Tibial artery (tissue), 4 donors: ENCODE results near the gene PTPRN2.

Experiments used
- DNase-seq, 2 donors: peaks; one replicate each; pipeline ENCODE4 v3.0.0-alpha.2; 2019
- H3K27ac ChIP-seq, 2 donors: fragments of 200-600 bp; sonication (generic) in 1 of 2; 1 replicate in 1 of 2; 2 replicates in 1 of 2; pipeline ENCODE4 v1.5.1; 2018 to 2019; ENCODE audit warnings: mild to moderate bottlenecking in 1 of 2
- H3K27me3 ChIP-seq, 2 donors: fragments of 200-600 bp; sonication (generic) in 1 of 2; one replicate each; pipeline versions ENCODE4 v1.5.1 to v1.6.0; 2016 to 2019
- H3K36me3 ChIP-seq, 3 donors: fragments of 200-600 bp; sonication (generic) in 2 of 3; one replicate each; pipeline ENCODE4 v1.5.1; 2016 to 2019; ENCODE audit warnings: mild to moderate bottlenecking in 2 of 3
- H3K4me1 ChIP-seq, 4 donors: fragments of 200-600 bp; sonication (generic) in 2 of 4; 1 replicate in 3 of 4; 2 replicates in 1 of 4; pipeline ENCODE4 v1.5.1; 2016 to 2019
- H3K4me3 ChIP-seq, 2 donors: fragments of 200-600 bp; sonication (generic) in 1 of 2; 1 replicate in 1 of 2; 2 replicates in 1 of 2; pipeline ENCODE4 v1.5.1; 2018 to 2019; ENCODE audit warnings: mild to moderate bottlenecking in 2 of 2
- H3K9me3 ChIP-seq, 3 donors: fragments of 200-600 bp; sonication (generic) in 1 of 3; one replicate each; pipeline ENCODE4 v1.5.1; 2016 to 2019
- CTCF ChIP-seq, 2 experiments: fragments of 200-600 bp in 1 of 2; fragments of 450-650 bp in 1 of 2; IDR thresholded peaks; one replicate each; pipeline ENCODE4 v1.5.1; 2017 to 2019; ENCODE audit warnings: antibody characterized with exemption in 2 of 2, mild to moderate bottlenecking in 1 of 2, moderate library complexity in 1 of 2
- intact Hi-C: fragments of 100-400 bp; cut with DNase I; formaldehyde crosslinking; loops from one replicate; pipeline ENCODE4 v1.15.0; 2023; ENCODE audit warnings: low total_unique reads

The PTPRN2 gene

DNA sequence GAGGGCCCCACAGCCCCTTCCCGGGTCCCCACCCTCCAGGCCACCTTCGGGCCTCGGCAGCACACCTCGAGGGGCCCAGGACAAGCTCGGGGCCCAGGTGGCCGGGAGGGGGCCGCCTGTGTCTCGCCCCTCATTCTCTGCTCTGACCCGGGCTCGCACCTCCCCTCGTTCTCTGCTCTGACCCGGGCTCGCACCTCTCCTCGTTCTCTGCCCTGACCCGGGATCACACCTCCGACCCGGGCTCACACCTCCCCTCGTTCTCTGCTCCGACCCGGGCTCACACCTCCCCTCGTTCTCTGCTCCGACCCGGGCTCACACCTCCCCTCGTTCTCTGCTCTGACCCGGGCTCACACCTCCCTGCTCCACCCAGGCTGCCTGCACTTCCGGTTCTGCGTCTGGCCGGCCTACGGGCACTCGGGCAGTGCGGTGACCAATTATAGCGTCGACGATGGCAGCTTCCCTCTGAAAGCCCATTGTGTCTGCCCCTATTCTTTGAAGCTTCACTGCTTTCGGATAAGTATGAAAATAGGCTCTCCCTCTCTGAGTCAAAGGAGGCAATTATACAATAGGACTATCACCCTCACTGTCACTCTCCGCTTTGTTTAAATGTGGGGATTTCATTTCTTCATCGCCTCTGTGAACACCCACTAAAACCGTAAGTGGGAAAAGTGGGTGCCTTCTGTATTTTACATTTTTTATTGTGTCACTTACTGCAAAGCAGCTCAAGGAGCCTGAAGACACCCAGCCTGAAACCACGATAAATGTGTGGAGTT lies 793.5 kb downstream of the PTPRN2 start:
- no peak for TF ChIP-seq CTCF (IDR thresholded peaks at IDR 0.05)
- DNase-seq: no peak

DNA sequence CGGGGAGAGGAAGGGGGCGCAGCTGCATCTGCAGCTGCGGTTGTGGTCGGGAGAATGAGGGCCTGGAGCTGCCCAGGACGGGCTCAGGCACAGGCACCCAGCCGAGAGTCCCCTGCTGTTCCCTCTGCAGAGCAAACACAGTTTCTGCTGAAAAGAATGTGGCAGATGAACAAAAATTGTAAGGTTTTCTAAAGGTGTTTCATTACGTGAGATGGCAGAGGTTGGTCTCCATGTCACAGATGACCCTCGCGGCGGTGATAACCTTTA lies 794.6 kb downstream of the PTPRN2 start:
- Histone ChIP-seq H3K4me1 (no peaks in the 10 kb centered on the region), H3K9me3 (no peaks in the 10 kb centered on the region), H3K36me3 (no peaks in the 10 kb centered on the region), H3K4me3 (no peak overlapping the region), H3K27ac (no peak overlapping the region), H3K27me3 (peaks cover 0 to 13% of the 10 kb centered on the region in 2 donors)
- intact Hi-C loops: no loop called here
- DNase-seq: no peak
- no peak for TF ChIP-seq CTCF (IDR thresholded peaks at IDR 0.05)

More for the DNA sequence above, 793.5 kb downstream of the PTPRN2 start:
- no peak overlapping the region for H3K4me3 ChIP-seq
- H3K27me3 ChIP-seq: peaks cover 0 to 13% of the 10 kb centered on the region in 2 donors
- H3K27ac ChIP-seq: no peak overlapping the region
- no peaks in the 10 kb centered on the region for H3K36me3 ChIP-seq
- H3K9me3 ChIP-seq: peaks cover 0 to 5% (median 0%) of the 10 kb centered on the region in 3 donors
- intact Hi-C loops: no loop called here
- no peaks in the 10 kb centered on the region for H3K4me1 ChIP-seq

GRCh38 chr7:157792241-157793086 lies 795.2 kb downstream of the PTPRN2 start:
- intact Hi-C loops: no loop called here
- TF ChIP-seq CTCF (IDR thresholded peaks at IDR 0.05): no peak
- Histone ChIP-seq H3K36me3 (no peaks in the 10 kb centered on the region), H3K27ac (no peak overlapping the region), H3K9me3 (no peaks in the 10 kb centered on the region), H3K4me1 (no peaks in the 10 kb centered on the region), H3K27me3 (peaks cover 0 to 13% of the 10 kb centered on the region in 2 donors), H3K4me3 (no peak overlapping the region)
- no peak for DNase-seq

DNA sequence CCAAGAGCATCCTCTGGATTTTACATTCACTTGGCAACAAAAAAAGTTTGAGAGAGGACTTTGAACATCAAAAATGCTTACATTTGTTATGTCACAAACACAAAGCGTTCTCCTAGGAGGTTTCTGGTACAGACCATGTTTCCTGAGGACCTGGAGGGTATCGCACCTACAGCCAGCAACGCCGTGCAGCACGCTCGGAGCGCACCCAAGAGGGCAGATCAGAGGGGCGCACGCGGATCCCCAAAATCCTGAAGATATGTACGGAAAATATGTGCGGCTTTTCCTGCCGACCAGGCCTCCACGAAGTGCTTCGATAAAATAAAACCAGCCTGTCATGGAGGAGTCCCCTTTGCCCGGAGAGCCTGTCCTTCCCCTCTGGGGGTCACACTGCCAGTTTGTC lies 796.0 kb downstream of the PTPRN2 start:
- no peaks in the 10 kb centered on the region for H3K9me3 ChIP-seq
- H3K4me3 ChIP-seq: no peak overlapping the region
- TF ChIP-seq CTCF (IDR thresholded peaks at IDR 0.05): no peak
- H3K27me3 ChIP-seq: peaks cover 0 to 13% of the 10 kb centered on the region in 2 donors
- H3K4me1 ChIP-seq: no peaks in the 10 kb centered on the region
- DNase-seq: no peak
- H3K36me3 ChIP-seq: no peaks in the 10 kb centered on the region
- H3K27ac ChIP-seq: no peak overlapping the region
- intact Hi-C loops: no loop called here

GRCh38 chr7:157791261-157791660 lies 796.4 kb downstream of the PTPRN2 start:
- no peak for DNase-seq
- Histone ChIP-seq H3K4me3 (no peak overlapping the region), H3K4me1 (no peaks in the 10 kb centered on the region), H3K9me3 (no peaks in the 10 kb centered on the region), H3K36me3 (no peaks in the 10 kb centered on the region), H3K27ac (no peak overlapping the region), H3K27me3 (peaks cover 0 to 13% of the 10 kb centered on the region in 2 donors)
- TF ChIP-seq CTCF (IDR thresholded peaks at IDR 0.05): no peak
- intact Hi-C loops: no loop called here
